ENCODE measurements around the gene CSNK1A1L. TPM values are rescaled to one million over a fixed set of nuclear protein-coding genes. Genes with fewer than 3 reads are reported as not detected.

Gene CSNK1A1L
- total RNA-seq: not detected

GRCh38 chr13:37105251-37105714 lies at the start of gene CSNK1A1L:
Gene CSNK1A1L, minus strand, starts transcription at chr13:37105664. Its CDS starts 408 bp downstream, at chr13:37105256.
- no peak for DNase-seq (ENCODE audit: low spot score)

- DNase-seq (ENCODE audit: low spot score): no peak
Measured at GRCh38 chr13:37149380-37149779, 43.9 kb upstream of the CSNK1A1L start.

GRCh38 chr13:37148501-37148900 lies 43.0 kb upstream of the CSNK1A1L start:
- no peak for DNase-seq (ENCODE audit: low spot score)

GRCh38 chr13:37144661-37145060 lies 39.2 kb upstream of the CSNK1A1L start:
- DNase-seq (ENCODE audit: low spot score): no peak

GRCh38 chr13:37143911-37144310 lies 38.4 kb upstream of the CSNK1A1L start:
- no peak for DNase-seq (ENCODE audit: low spot score)

- no peak for DNase-seq (ENCODE audit: low spot score)
Measured at GRCh38 chr13:37142877-37143276, 37.4 kb upstream of the CSNK1A1L start.

- DNase-seq (ENCODE audit: low spot score): no peak
Measured at GRCh38 chr13:37141011-37141410, 35.5 kb upstream of the CSNK1A1L start.

GRCh38 chr13:37139356-37139755 lies 33.9 kb upstream of the CSNK1A1L start:
- no peak for DNase-seq (ENCODE audit: low spot score)

GRCh38 chr13:37138926-37139325 lies 33.5 kb upstream of the CSNK1A1L start:
- DNase-seq (ENCODE audit: low spot score): no peak

- DNase-seq (ENCODE audit: low spot score): no peak
Measured at GRCh38 chr13:37138169-37138568, 32.7 kb upstream of the CSNK1A1L start.

GRCh38 chr13:37136633-37137032 lies 31.2 kb upstream of the CSNK1A1L start:
- DNase-seq (ENCODE audit: low spot score): no peak

GRCh38 chr13:37136187-37136586 lies 30.7 kb upstream of the CSNK1A1L start:
- DNase-seq (ENCODE audit: low spot score): no peak

- no peak for DNase-seq (ENCODE audit: low spot score)
Measured at GRCh38 chr13:37134411-37135041, 29.1 kb upstream of the CSNK1A1L start.

- DNase-seq (ENCODE audit: low spot score): no peak
Measured at GRCh38 chr13:37132211-37132610, 26.7 kb upstream of the CSNK1A1L start.

GRCh38 chr13:37131092-37131491 lies 25.6 kb upstream of the CSNK1A1L start:
- no peak for DNase-seq (ENCODE audit: low spot score)

GRCh38 chr13:37129866-37130265 lies 24.4 kb upstream of the CSNK1A1L start:
- no peak for DNase-seq (ENCODE audit: low spot score)

- DNase-seq (ENCODE audit: low spot score): peak; percentile 28
Measured at GRCh38 chr13:37127691-37128241, 22.3 kb upstream of the CSNK1A1L start.

- no peak for DNase-seq (ENCODE audit: low spot score)
Measured at GRCh38 chr13:37123337-37123736, 17.9 kb upstream of the CSNK1A1L start.

GRCh38 chr13:37118016-37118415 lies 12.6 kb upstream of the CSNK1A1L start:
- no peak for DNase-seq (ENCODE audit: low spot score)

- DNase-seq (ENCODE audit: low spot score): no peak
Measured at GRCh38 chr13:37114250-37114649, 8.8 kb upstream of the CSNK1A1L start.

GRCh38 chr13:37113534-37113933 lies 8.1 kb upstream of the CSNK1A1L start:
- DNase-seq (ENCODE audit: low spot score): no peak

- DNase-seq (ENCODE audit: low spot score): no peak
Measured at GRCh38 chr13:37109051-37109678, 3.7 kb upstream of the CSNK1A1L start.

GRCh38 chr13:37107868-37108267 lies 2.4 kb upstream of the CSNK1A1L start:
- no peak for DNase-seq (ENCODE audit: low spot score)

All from mucosa of gallbladder (tissue), 1 donor.